Stimulated activated CD4-positive, alpha-beta T cell treated with anti-CD3 and anti-CD28 coated beads, Interleukin-15, amount 100 ng/mL, for 1 hour (primary cell): ENCODE measurements around the gene IL23A.
"Not testable (repeated sequence)": the region's sequence is repeated elsewhere in the genome, so short reads cannot be mapped to it uniquely, and the experiment has no call there.

ENCODE experiments used
- DNase-seq, 2 donors: peaks; one replicate each; pipeline ENCODE4 v3.0.0-alpha.2; 2020; ENCODE audit warnings: low read depth in 1 of 2, low spot score in 1 of 2

IL23A gene

GRCh38 chr12:56326126-56326525 lies 12.6 kb upstream of the IL23A start:
- no peak for DNase-seq

GRCh38 chr12:56326533-56326932 lies 12.2 kb upstream of the IL23A start:
- no peak for DNase-seq

GRCh38 chr12:56330936-56331490 lies 7.7 kb upstream of the IL23A start:
- DNase-seq: no peak

GRCh38 chr12:56332512-56333196 lies 6.0 kb upstream of the IL23A start:
- no peak for DNase-seq

- no peak for DNase-seq
These were observed 5.4 kb upstream of the IL23A start for GRCh38 chr12:56333197-56333678.

GRCh38 chr12:56333679-56334489 lies 4.8 kb upstream of the IL23A start, which contains the start of gene PAN2:
Gene PAN2, minus strand, starts transcription at chr12:56334000. Its CDS starts 906 bp downstream, at chr12:56333094.
- DNase-seq: peak; percentile 81 to 84

- DNase-seq: no peak
These were observed 4.2 kb upstream of the IL23A start for GRCh38 chr12:56334490-56334793.

- not testable (repeated sequence) for DNase-seq
These were observed 3.2 kb upstream of the IL23A start for GRCh38 chr12:56335527-56335926.

GRCh38 chr12:56336361-56337167 lies 2.1 kb upstream of the IL23A start:
- DNase-seq: no peak

GRCh38 chr12:56337753-56338251 lies 882 bp upstream of the IL23A start:
- no peak for DNase-seq

GRCh38 chr12:56339158-56339422 lies 406 bp downstream of the IL23A start:
- no peak for DNase-seq

GRCh38 chr12:56341616-56342015 lies 2.9 kb downstream of the IL23A start:
- no peak for DNase-seq

GRCh38 chr12:56342290-56342689 lies 3.6 kb downstream of the IL23A start:
- DNase-seq: not testable (repeated sequence)

GRCh38 chr12:56346675-56347074 lies 8.0 kb downstream of the IL23A start:
- DNase-seq: no peak

- DNase-seq: not testable (repeated sequence)
These were observed 8.6 kb downstream of the IL23A start for GRCh38 chr12:56347255-56347654.

- no peak for DNase-seq
These were observed 10.1 kb downstream of the IL23A start for GRCh38 chr12:56348776-56349175.

GRCh38 chr12:56350662-56351061 lies 12.0 kb downstream of the IL23A start:
- no peak for DNase-seq

- no peak for DNase-seq
These were observed 12.6 kb downstream of the IL23A start for GRCh38 chr12:56351325-56351724.

GRCh38 chr12:56358836-56359532 lies 20.3 kb downstream of the IL23A start:
- DNase-seq: no peak

- DNase-seq: peak; percentile 96 to 98
These were observed 21.4 kb downstream of the IL23A start, which contains the start of gene STAT2 for GRCh38 chr12:56359851-56360767. Gene STAT2, minus strand, starts transcription at chr12:56360107. Its CDS starts 3,536 bp downstream, at chr12:56356571.
